Small intestine (tissue), 7 donors: ENCODE results near the gene KANSL1L. TPM values are rescaled to one million over a fixed set of nuclear protein-coding genes. Genes with fewer than 3 reads are reported as not detected.
"Not testable (repeated sequence)": the region's sequence is repeated elsewhere in the genome, so short reads cannot be mapped to it uniquely, and the experiment has no call there.

Source experiments
- DNase-seq, 2 donors: peaks; one replicate each; pipeline versions ENCODE4 v3.0.0 to v3.0.0-alpha.2; 2013
- FAIRE-seq: peaks from 2 replicates; lab custom pipeline; 2012; peaks lifted over from hg19 to GRCh38; lab: Jason Lieb, UNC
- H3K27ac ChIP-seq, 3 donors: one replicate each; pipeline ENCODE4 v1.5.1; 2013; ENCODE audit warnings: low read length in 2 of 3, mild to moderate bottlenecking in 2 of 3, control low read depth in 1 of 3, inconsistent platforms in 1 of 3, low read depth in 1 of 3, moderate library complexity in 1 of 3
- H3K27me3 ChIP-seq, 3 donors: one replicate each; pipeline ENCODE4 v1.6.1; 2013; ENCODE audit warnings: low read length in 3 of 3, inconsistent platforms in 1 of 3; ENCODE audit not compliant: control insufficient read depth in 3 of 3, insufficient read depth in 3 of 3
- H3K36me3 ChIP-seq, 3 donors: one replicate each; pipeline ENCODE4 v1.6.1; 2013; ENCODE audit warnings: low read length in 3 of 3, inconsistent platforms in 1 of 3, low read depth in 1 of 3, mild to moderate bottlenecking in 1 of 3, moderate library complexity in 1 of 3; ENCODE audit not compliant: control insufficient read depth in 3 of 3, insufficient read depth in 2 of 3
- H3K4me1 ChIP-seq, 3 donors: one replicate each; pipeline ENCODE4 v1.6.1; 2013; ENCODE audit warnings: low read length in 2 of 3, inconsistent platforms in 1 of 3, low read depth in 1 of 3, mild to moderate bottlenecking in 1 of 3, moderate library complexity in 1 of 3; ENCODE audit not compliant: control insufficient read depth in 3 of 3, insufficient read depth in 2 of 3
- H3K4me3 ChIP-seq, 3 donors: one replicate each; pipeline ENCODE4 v1.5.1; 2013; ENCODE audit warnings: low read length in 3 of 3, control low read depth in 1 of 3, inconsistent platforms in 1 of 3, low read depth in 1 of 3, mild to moderate bottlenecking in 1 of 3, moderate library complexity in 1 of 3
- H3K9me3 ChIP-seq, 2 donors: one replicate each; pipeline ENCODE4 v1.6.1; 2013; ENCODE audit warnings: low read depth in 1 of 2, low read length in 1 of 2; ENCODE audit not compliant: control insufficient read depth in 2 of 2, insufficient read depth in 1 of 2
- WGBS, 3 donors: extraction: QIAGEN DNeasy Blood & Tissue Kit; methylation state at CpG; one replicate each; pipeline ENCODE4 v1.1.7; 2013; 5-methylcytosine and 5-hydroxymethylcytosine counted together
- polyA plus RNA-seq, 4 donors: library from polyadenylated mRNA; stranded (reverse) in 3 of 4; unstranded in 1 of 4; fragments of 200-250 nt in 3 of 4; fragments of 120-200 nt in 1 of 4; gene quantifications; one replicate each; pipeline versions ENCODE4 v1.2.1 to v1.2.3, GENCODE V29; 2013
- donor health status: healthy with polysubstance abuse.
- donor health status: control.
- donor health status: control.
- donor health status: Bipolar disorder and iron deficiency.
- donor health status: healthy.

KANSL1L gene
- polyA plus RNA-seq, 4 donors: 1.8 to 22.2 (median 3.0) TPM

- H3K36me3 ChIP-seq: no peaks in the 10 kb centered on the region
- WGBS, 3 donors: 12 to 26% (median 22%) methylated on average over 1 of the region's 1 CpG
- H3K4me3 ChIP-seq: no peak overlapping the region
- no peaks in the 10 kb centered on the region for H3K9me3 ChIP-seq
- peaks cover 0 to 5% (median 0%) of the 10 kb centered on the region in 3 donors for H3K27me3 ChIP-seq
- FAIRE-seq (no peak), DNase-seq (no peak)
- no peak overlapping the region for H3K27ac ChIP-seq
- H3K4me1 ChIP-seq: no peaks in the 10 kb centered on the region
Measured at GRCh38 chr2:210198326-210198725, 27.1 kb upstream of the KANSL1L start.

- no peaks in the 10 kb centered on the region for H3K4me1 ChIP-seq
- FAIRE-seq: no peak
- no peaks in the 10 kb centered on the region for H3K9me3 ChIP-seq
- WGBS, 3 donors: 57 to 60% (median 59%) methylated on average over 2 of the region's 2 CpGs
- DNase-seq: no peak
- no peak overlapping the region for H3K4me3 ChIP-seq
- H3K27ac ChIP-seq: no peak overlapping the region
- H3K27me3 ChIP-seq: peaks cover 0 to 5% (median 0%) of the 10 kb centered on the region in 3 donors
- no peaks in the 10 kb centered on the region for H3K36me3 ChIP-seq
Measured at GRCh38 chr2:210197720-210198119, 26.5 kb upstream of the KANSL1L start.

- H3K4me3 ChIP-seq: peak overlapping the region in 1 of 3 donors; percentile 16
- peak; percentile 89 for FAIRE-seq
Measured at GRCh38 chr2:210195101-210195852, 24.1 kb upstream of the KANSL1L start.

GRCh38 chr2:210190345-210190744 is 19.1 kb upstream of the KANSL1L start:
- no peak overlapping the region for H3K4me3 ChIP-seq
- DNase-seq (no peak), FAIRE-seq (no peak)
- H3K9me3 ChIP-seq: peaks cover 0 to under 1% of the 10 kb centered on the region in 2 donors
- WGBS, 3 donors: 33 to 66% (median 57%) methylated on average over 4 of the region's 4 CpGs
- peaks cover 0 to 3% (median 0%) of the 10 kb centered on the region in 3 donors for H3K4me1 ChIP-seq
- H3K36me3 ChIP-seq: no peaks in the 10 kb centered on the region
- H3K27me3 ChIP-seq: no peaks in the 10 kb centered on the region
- peak overlapping the region in 1 of 3 donors; percentile 27 for H3K27ac ChIP-seq

More at GRCh38 chr2:210195101-210195852, 24.1 kb upstream of the KANSL1L start:
- Histone ChIP-seq H3K9me3 (no peaks in the 10 kb centered on the region), H3K36me3 (no peaks in the 10 kb centered on the region), H3K27ac (no peak overlapping the region), H3K27me3 (no peaks in the 10 kb centered on the region), H3K4me1 (no peaks in the 10 kb centered on the region)
- WGBS, 3 donors: 14 to 21% (median 20%) methylated on average over 8 of the region's 8 CpGs
- DNase-seq: peak; percentile 57

GRCh38 chr2:210189452-210190138 is 18.4 kb upstream of the KANSL1L start:
- no peak overlapping the region for H3K4me3 ChIP-seq
- H3K36me3 ChIP-seq: no peaks in the 10 kb centered on the region
- H3K9me3 ChIP-seq: peaks cover 0 to 6% of the 10 kb centered on the region in 2 donors
- H3K27ac ChIP-seq: peak overlapping the region in 1 of 3 donors; percentile 27
- peaks cover 0 to 3% (median 0%) of the 10 kb centered on the region in 3 donors for H3K4me1 ChIP-seq
- FAIRE-seq: no peak
- H3K27me3 ChIP-seq: no peaks in the 10 kb centered on the region
- 6 to 37% (median 22%) methylated on average over 1 of the region's 1 CpG for WGBS, 3 donors
- peak; percentile 49 to 64 for DNase-seq

GRCh38 chr2:210188755-210189154 is 17.5 kb upstream of the KANSL1L start:
- no peak for DNase-seq
- peaks cover 0 to 7% of the 10 kb centered on the region in 2 donors for H3K9me3 ChIP-seq
- no peaks in the 10 kb centered on the region for H3K36me3 ChIP-seq
- no peak overlapping the region for H3K4me3 ChIP-seq
- H3K27me3 ChIP-seq: no peaks in the 10 kb centered on the region
- 57 to 69% (median 65%) methylated on average over 2 of the region's 2 CpGs for WGBS, 3 donors
- no peak for FAIRE-seq
- no peak overlapping the region for H3K27ac ChIP-seq
- peaks cover 0 to 3% (median 0%) of the 10 kb centered on the region in 3 donors for H3K4me1 ChIP-seq

- 69 to 89% (median 86%) methylated on average over 3 of the region's 3 CpGs for WGBS, 3 donors
- DNase-seq (no peak), FAIRE-seq (no peak)
- Histone ChIP-seq H3K36me3 (no peaks in the 10 kb centered on the region), H3K4me1 (peaks cover 0 to 3% (median 0%) of the 10 kb centered on the region in 3 donors), H3K27ac (no peak overlapping the region), H3K27me3 (no peaks in the 10 kb centered on the region), H3K4me3 (no peak overlapping the region), H3K9me3 (peaks cover 0 to 7% of the 10 kb centered on the region in 2 donors)
Measured at GRCh38 chr2:210188190-210188589, 17.0 kb upstream of the KANSL1L start.

- not testable (repeated sequence) for H3K4me1 ChIP-seq, H3K27ac ChIP-seq, H3K36me3 ChIP-seq, H3K4me3 ChIP-seq, H3K27me3 ChIP-seq, H3K9me3 ChIP-seq, FAIRE-seq, DNase-seq
- WGBS, 3 donors: 79 to 82% (median 82%) methylated on average over 1 of the region's 1 CpG
Measured at GRCh38 chr2:210183936-210184335, 12.7 kb upstream of the KANSL1L start.
